ENCODE results near the gene AP1M2. TPM values are rescaled to one million over a fixed set of nuclear protein-coding genes. Genes with fewer than 3 reads are reported as not detected.
"Not testable (repeated sequence)": the region's sequence is repeated elsewhere in the genome, so short reads cannot be mapped to it uniquely, and the experiment has no call there.

Gene AP1M2
- total RNA-seq, 3 donors from 2014 or later: 42.6 to 140 (median 131) TPM

DNA sequence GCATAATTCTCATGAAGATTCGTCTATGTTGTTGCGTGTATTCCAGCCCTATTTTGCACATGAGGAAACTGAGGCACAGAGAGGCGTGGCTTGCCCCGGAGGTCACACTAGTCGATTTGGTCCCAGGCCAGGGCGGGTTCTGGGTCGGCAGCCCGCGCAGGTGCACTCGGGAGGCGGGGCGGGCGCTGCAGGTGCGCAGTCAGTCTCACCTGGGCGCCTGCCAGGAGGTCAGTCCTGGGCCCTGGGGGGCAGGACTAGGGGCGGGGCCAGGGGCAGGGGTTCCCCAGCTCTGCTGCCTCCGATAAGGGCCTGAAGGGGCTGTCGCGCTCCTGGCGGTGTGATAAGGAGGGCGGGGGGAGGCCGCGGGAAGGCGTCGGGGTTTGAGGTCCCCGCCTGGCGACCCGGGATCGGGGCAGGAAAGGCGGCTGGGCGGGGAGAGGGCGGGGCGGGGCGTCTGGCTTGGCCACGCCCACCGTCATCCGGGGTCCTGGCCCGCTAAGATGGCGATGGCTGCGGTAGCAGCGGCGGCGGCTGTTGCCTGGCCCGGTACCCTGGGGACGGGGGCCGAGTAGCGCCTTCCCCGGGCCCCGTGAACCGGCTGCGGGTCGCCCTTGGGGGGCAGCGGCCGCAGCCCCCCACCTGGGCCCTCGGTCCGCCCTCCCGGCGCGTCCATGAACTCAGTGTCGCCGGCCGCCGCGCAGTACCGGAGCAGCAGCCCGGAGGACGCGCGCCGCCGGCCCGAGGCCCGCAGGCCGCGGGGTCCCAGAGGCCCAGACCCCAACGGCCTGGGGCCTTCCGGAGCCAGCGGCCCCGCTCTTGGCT lies 43.5 kb downstream of the AP1M2 start, which contains the start of gene ATG4D:
Gene ATG4D (plus strand): TSS at position 485 of the 822 bp plus-strand sequence. CDS start 187 bp downstream, at position 672.
- Histone ChIP-seq H3K9me3 (no peaks in the 10 kb centered on the region), H3K36me3 (ENCODE audit: low read depth) (peaks cover 5% of the 10 kb centered on the region), H3K4me1 (ENCODE audit: low read depth) (peaks cover 14% of the 10 kb centered on the region), H3K4me3 (peak within 1 kb of the TSS; percentile 95)
- ATAC-seq (peak; percentile 93), DNase-seq (peak; percentile 94 to 97 (median 94))
- intact Hi-C loops (cut with DNase I, micrococcal nuclease): no loop called here
- TF ChIP-seq, protein P1, sequence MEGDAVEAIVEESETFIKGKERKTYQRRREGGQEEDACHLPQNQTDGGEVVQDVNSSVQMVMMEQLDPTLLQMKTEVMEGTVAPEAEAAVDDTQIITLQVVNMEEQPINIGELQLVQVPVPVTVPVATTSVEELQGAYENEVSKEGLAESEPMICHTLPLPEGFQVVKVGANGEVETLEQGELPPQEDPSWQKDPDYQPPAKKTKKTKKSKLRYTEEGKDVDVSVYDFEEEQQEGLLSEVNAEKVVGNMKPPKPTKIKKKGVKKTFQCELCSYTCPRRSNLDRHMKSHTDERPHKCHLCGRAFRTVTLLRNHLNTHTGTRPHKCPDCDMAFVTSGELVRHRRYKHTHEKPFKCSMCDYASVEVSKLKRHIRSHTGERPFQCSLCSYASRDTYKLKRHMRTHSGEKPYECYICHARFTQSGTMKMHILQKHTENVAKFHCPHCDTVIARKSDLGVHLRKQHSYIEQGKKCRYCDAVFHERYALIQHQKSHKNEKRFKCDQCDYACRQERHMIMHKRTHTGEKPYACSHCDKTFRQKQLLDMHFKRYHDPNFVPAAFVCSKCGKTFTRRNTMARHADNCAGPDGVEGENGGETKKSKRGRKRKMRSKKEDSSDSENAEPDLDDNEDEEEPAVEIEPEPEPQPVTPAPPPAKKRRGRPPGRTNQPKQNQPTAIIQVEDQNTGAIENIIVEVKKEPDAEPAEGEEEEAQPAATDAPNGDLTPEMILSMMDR (IDR thresholded peaks at IDR 0.05): no peak

DNA sequence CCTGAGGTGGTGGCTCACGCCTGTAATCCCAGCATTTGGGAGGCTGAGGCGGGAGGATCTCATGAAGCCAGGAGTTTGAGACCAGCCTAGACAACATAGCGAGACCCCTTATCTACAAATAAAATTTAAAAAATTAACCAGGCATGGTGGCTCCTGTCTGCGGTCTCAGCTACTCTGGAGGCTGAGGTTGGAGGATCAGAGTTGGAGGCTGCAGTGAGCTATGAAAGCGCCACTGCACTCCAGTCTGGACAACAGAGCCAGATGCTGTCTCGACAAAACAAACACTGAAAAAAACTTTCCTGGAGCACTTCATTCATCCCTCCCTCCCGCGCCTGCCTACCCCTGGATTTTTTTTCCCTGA lies 44.1 kb downstream of the AP1M2 start:
- DNase-seq: no peak
- H3K4me3 ChIP-seq: no peak overlapping the region
- peaks cover 5% of the 10 kb centered on the region for H3K36me3 ChIP-seq (ENCODE audit: low read depth)
- TF ChIP-seq, protein P1 (IDR thresholded peaks at IDR 0.05): no peak
- peaks cover 14% of the 10 kb centered on the region for H3K4me1 ChIP-seq (ENCODE audit: low read depth)
- intact Hi-C loops (cut with DNase I, micrococcal nuclease): no loop called here
- H3K9me3 ChIP-seq: no peaks in the 10 kb centered on the region
- ATAC-seq: no peak

DNA sequence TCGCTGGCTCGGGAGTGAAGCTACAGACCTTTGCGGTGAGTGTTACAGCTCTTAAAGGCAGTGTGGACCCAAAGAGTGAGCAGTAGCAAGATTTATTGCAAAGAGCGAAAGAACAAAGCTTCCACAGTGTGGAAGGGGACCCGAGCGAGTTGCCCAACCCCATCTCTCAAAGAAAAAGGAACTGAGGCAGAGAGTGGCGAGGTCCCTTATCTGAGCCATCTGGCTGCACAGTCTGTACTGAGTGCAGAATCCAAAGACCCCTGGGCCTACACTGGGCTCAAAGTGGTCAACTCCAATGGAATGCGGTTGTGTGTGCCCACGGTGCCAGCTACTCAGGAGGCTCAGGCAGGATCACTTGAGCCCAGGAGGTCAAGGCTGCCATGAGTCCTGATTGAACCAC lies 48.1 kb downstream of the AP1M2 start:
- H3K9me3 ChIP-seq; intact Hi-C loops (cut with DNase I, micrococcal nuclease); H3K4me1 ChIP-seq (ENCODE audit: low read depth); H3K4me3 ChIP-seq; DNase-seq; ATAC-seq; H3K36me3 ChIP-seq (ENCODE audit: low read depth): not testable (repeated sequence)

DNA sequence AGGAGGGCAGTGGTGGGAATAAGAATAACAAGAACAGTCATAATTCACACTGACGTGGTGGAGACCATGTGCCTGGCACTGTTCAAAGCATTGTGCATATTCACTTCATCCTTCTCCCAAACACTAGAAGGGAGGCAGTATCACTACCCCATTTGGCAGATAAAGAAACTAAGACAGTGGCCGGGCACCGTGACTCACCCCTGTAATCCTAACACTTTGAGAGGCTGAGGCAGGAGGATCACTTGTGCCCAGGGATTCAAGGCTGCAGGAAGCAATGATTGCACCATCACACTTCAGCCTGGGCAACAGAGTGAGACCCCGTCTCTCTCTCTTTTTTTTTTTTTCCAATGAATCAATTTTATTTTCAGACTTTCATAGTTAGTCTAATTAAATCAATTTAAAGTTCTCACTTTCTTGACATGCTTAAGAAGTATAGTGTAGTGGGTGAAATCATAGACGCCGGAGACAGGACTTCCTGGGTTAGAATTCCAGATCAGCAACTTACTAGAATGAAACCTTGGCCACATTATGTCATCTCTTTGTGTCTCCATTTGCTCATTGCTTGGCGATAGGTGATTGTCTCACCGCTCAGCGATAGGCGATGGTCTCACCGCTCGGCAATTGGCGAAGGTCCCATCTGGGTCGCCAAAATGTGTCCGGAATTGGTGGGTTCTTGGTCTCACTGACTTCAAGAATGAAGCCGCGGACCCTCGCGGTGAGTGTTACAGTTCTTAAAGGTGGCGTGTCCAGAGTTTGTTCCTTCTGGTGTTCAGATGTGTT lies 48.7 kb downstream of the AP1M2 start:
- DNase-seq (no peak), ATAC-seq (no peak)
- H3K36me3 ChIP-seq (ENCODE audit: low read depth): no peaks in the 10 kb centered on the region
- no peaks in the 10 kb centered on the region for H3K9me3 ChIP-seq
- H3K4me1 ChIP-seq (ENCODE audit: low read depth): peaks cover 7% of the 10 kb centered on the region
- TF ChIP-seq, protein P1 (IDR thresholded peaks at IDR 0.05): no peak
- H3K4me3 ChIP-seq: no peak overlapping the region
- intact Hi-C loops (cut with DNase I, micrococcal nuclease): no loop called here

DNA sequence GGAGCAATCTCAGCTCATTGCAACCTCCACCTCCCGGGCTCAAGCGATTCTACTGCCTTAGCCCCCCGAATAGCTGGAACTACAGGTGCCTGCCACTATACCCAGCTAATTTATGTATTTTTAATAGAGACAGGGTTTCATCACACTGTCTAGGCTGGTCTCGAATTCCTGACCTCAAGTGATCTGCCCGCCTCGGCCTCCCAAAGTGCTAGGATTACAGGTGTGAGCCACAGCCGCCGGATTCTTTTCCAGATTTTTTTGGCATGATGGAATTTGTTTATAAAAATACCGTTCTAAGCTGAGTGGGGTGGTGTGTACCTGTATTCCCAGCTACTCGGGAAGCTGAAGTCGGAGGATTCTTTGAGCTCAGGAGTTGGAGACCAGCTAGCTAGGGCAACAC lies 49.4 kb downstream of the AP1M2 start:
- intact Hi-C loops (cut with DNase I, micrococcal nuclease): no loop called here
- ATAC-seq (no peak), DNase-seq (no peak)
- H3K9me3 ChIP-seq: no peaks in the 10 kb centered on the region
- no peaks in the 10 kb centered on the region for H3K36me3 ChIP-seq (ENCODE audit: low read depth)
- TF ChIP-seq, protein P1 (IDR thresholded peaks at IDR 0.05): no peak
- no peak overlapping the region for H3K4me3 ChIP-seq
- peaks cover 2% of the 10 kb centered on the region for H3K4me1 ChIP-seq (ENCODE audit: low read depth)

DNA sequence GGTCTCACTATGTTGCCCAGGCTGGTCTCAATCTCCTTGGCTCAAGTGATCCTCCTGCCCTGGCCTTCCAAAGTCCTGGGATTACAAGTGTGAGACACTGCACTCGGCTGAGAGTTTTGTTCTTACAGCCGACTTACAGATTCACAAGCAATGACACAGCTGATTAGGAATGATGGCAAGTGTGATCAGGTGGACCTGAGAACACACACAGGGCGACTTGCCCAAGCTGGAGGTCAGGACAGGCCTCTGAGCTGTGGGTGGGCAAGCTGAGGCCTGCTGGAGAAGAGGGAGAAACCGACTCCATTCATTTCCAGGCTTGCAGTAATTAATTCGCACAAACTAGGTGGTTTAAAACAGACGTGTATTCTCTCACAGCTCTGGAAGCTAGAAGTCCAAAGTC lies 51.5 kb downstream of the AP1M2 start:
- intact Hi-C loops (cut with DNase I, micrococcal nuclease): no loop called here
- DNase-seq (no peak), ATAC-seq (no peak)
- Histone ChIP-seq H3K4me3 (no peak overlapping the region), H3K36me3 (ENCODE audit: low read depth) (no peaks in the 10 kb centered on the region), H3K4me1 (ENCODE audit: low read depth) (no peaks in the 10 kb centered on the region), H3K9me3 (no peaks in the 10 kb centered on the region)
- TF ChIP-seq, protein P1 (IDR thresholded peaks at IDR 0.05): no peak
